ENCODE results near the gene ZNF460.

- TF ChIP-seq CTCF (IDR thresholded peaks at IDR 0.05) (no peak), TCF12 (IDR thresholded peaks at IDR 0.05) (no peak), SMC3 (IDR thresholded peaks at IDR 0.05; ENCODE audit: low read depth, low read length) (no peak), POLR2AphosphoS5 (IDR thresholded peaks at IDR 0.05; ENCODE audit: low read depth, low read length) (no peak), TAF1 (IDR thresholded peaks at IDR 0.05; ENCODE audit: borderline replicate concordance, low read depth, low read length) (no peak), RFX5 (IDR thresholded peaks at IDR 0.05; ENCODE audit: low read length) (no peak), REST (IDR thresholded peaks at IDR 0.05; ENCODE audit: low read depth, low read length) (no peak), RXRA (IDR thresholded peaks at IDR 0.05; ENCODE audit: borderline replicate concordance, low read depth) (no peak), FOXM1 (IDR thresholded peaks at IDR 0.05; ENCODE audit: low read depth) (no peak), EP300 (IDR thresholded peaks at IDR 0.05; ENCODE audit: borderline replicate concordance in 1 of 2, low read depth in 1 of 2, low read length in 1 of 2) (no peak), TEAD4 (IDR thresholded peaks at IDR 0.05; ENCODE audit: borderline replicate concordance, insufficient read depth) (no peak), FOXJ3 (CRISPR knock-in tag; IDR thresholded peaks at IDR 0.05) (no peak), MEF2A (IDR thresholded peaks at IDR 0.05; ENCODE audit: borderline replicate concordance, low read depth) (no peak)
- TF ChIP-seq, protein P1, sequence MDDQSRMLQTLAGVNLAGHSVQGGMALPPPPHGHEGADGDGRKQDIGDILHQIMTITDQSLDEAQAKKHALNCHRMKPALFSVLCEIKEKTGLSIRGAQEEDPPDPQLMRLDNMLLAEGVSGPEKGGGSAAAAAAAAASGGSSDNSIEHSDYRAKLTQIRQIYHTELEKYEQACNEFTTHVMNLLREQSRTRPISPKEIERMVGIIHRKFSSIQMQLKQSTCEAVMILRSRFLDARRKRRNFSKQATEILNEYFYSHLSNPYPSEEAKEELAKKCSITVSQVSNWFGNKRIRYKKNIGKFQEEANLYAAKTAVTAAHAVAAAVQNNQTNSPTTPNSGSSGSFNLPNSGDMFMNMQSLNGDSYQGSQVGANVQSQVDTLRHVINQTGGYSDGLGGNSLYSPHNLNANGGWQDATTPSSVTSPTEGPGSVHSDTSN (IDR thresholded peaks at IDR 0.05): no peak
These were observed 35.2 kb upstream of the ZNF460 start for GRCh38 chr19:57245066-57245465.

All from SK-N-SH (cell line).